Measurements from ENCODE around the gene FAM43B.

GRCh38 chr1:20538227-20538626, 14.1 kb upstream of the FAM43B start:
- TF ChIP-seq CTCF (IDR thresholded peaks at IDR 0.05) (no peak), POLR2A (IDR thresholded peaks at IDR 0.05) (no peak)
